Measurements from ENCODE around the gene BCL11B.

Gene BCL11B

DNA sequence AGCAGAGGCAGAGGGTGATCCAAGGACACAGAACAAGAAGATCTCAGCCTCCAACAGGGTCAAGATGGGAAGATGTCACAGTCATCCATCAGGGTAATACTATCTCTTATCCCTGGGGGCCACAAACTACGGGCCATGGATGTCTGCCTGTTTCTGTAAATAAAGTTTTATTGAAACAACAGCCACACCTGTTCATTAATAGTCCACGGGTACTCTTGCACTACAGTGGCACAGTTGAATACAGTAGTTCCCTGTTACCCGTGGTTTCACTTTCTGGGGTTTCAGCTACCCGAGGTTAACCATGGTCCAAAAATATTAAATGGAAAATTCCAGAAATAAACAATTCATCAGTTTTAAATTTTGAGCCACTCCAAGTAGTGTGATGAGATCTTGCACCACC lies 65.9 kb downstream of the BCL11B start:
- no peak overlapping the region for H3K4me3 ChIP-seq
- no peak for TF ChIP-seq CTCF (IDR thresholded peaks at IDR 0.05)
- DNase-seq (ENCODE audit: low spot score) = no peak
- H3K27ac ChIP-seq = no peak overlapping the region

- no peak for TF ChIP-seq CTCF (IDR thresholded peaks at IDR 0.05)
- no peak for DNase-seq (ENCODE audit: low spot score)
- Histone ChIP-seq H3K27ac (no peak overlapping the region), H3K4me3 (no peak overlapping the region)
Observed at GRCh38 chr14:99205086-99205688, 66.8 kb downstream of the BCL11B start.

- no peak overlapping the region for H3K4me3 ChIP-seq
- no peak for DNase-seq (ENCODE audit: low spot score)
- no peak overlapping the region for H3K27ac ChIP-seq
- no peak for TF ChIP-seq CTCF (IDR thresholded peaks at IDR 0.05)
Observed at GRCh38 chr14:99203801-99204200, 68.2 kb downstream of the BCL11B start.

GRCh38 chr14:99203080-99203479 lies 68.9 kb downstream of the BCL11B start:
- DNase-seq (ENCODE audit: low spot score) = no peak
- no peak for TF ChIP-seq CTCF (IDR thresholded peaks at IDR 0.05)
- no peak overlapping the region for H3K27ac ChIP-seq
- no peak overlapping the region for H3K4me3 ChIP-seq

- H3K4me3 ChIP-seq = no peak overlapping the region
- DNase-seq (ENCODE audit: low spot score) = no peak
- no peak overlapping the region for H3K27ac ChIP-seq
- no peak for TF ChIP-seq CTCF (IDR thresholded peaks at IDR 0.05)
Observed at GRCh38 chr14:99202516-99202915, 69.5 kb downstream of the BCL11B start.

- no peak for DNase-seq (ENCODE audit: low spot score)
- TF ChIP-seq CTCF (IDR thresholded peaks at IDR 0.05) = no peak
- H3K4me3 ChIP-seq = no peak overlapping the region
- H3K27ac ChIP-seq = no peak overlapping the region
Observed at GRCh38 chr14:99201351-99202073, 70.5 kb downstream of the BCL11B start.

- Histone ChIP-seq H3K4me3 (no peak overlapping the region), H3K27ac (no peak overlapping the region)
- DNase-seq (ENCODE audit: low spot score) = no peak
- TF ChIP-seq CTCF (IDR thresholded peaks at IDR 0.05) = no peak
Observed at GRCh38 chr14:99200654-99201005, 71.4 kb downstream of the BCL11B start.

Measured in coronary artery (tissue), 2 donors.